ENCODE results near the gene ARMC3.
"Not testable (repeated sequence)": the region's sequence is repeated elsewhere in the genome, so short reads cannot be mapped to it uniquely, and the experiment has no call there.

Gene ARMC3

GRCh38 chr10:23051855-23052331 is 124.0 kb downstream of the ARMC3 start:
- DNase-seq = no peak

GRCh38 chr10:23053036-23053435 is 125.2 kb downstream of the ARMC3 start:
- DNase-seq = no peak

DNA sequence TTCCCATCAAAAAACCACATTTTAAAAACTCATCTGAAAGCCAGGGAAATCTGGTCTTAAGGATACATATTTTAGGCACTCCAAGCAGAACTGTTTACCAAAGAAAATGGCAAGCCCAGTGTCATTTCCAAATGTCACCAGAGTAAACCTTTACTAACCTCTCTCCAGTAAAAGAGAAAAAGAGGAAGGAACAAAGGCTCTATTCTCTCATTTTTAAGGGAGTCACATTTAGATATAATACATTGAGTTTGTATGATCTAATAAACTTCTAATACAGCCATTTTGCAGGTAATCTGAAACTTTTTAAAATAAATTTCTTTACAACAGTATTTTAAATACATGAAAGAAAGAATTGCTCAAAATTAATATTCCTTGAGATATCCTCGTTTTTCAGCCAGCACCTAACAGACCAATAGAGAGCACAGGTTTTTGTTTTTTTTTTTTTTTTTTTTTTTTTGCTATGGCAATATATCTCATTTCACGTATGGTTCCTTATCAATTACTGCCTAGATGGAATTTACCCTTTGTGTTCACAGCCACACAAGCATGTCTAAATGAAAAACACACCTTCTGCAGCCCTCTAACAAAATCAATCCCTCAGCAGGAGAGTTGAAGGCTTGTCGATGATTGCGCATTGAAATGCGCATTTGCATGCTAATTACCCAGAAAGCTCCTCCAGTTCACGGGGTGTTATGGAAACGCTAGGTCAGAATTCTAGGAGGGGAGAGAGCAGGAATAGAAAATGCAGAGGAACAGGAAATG is 127.8 kb downstream of the ARMC3 start:
- DNase-seq = no peak

- no peak for DNase-seq
Observed at GRCh38 chr10:23056186-23056579, 128.3 kb downstream of the ARMC3 start.

GRCh38 chr10:23058366-23058765 is 130.5 kb downstream of the ARMC3 start:
- no peak for DNase-seq

- no peak for DNase-seq
Observed at GRCh38 chr10:23060918-23061317, 133.1 kb downstream of the ARMC3 start.

DNA sequence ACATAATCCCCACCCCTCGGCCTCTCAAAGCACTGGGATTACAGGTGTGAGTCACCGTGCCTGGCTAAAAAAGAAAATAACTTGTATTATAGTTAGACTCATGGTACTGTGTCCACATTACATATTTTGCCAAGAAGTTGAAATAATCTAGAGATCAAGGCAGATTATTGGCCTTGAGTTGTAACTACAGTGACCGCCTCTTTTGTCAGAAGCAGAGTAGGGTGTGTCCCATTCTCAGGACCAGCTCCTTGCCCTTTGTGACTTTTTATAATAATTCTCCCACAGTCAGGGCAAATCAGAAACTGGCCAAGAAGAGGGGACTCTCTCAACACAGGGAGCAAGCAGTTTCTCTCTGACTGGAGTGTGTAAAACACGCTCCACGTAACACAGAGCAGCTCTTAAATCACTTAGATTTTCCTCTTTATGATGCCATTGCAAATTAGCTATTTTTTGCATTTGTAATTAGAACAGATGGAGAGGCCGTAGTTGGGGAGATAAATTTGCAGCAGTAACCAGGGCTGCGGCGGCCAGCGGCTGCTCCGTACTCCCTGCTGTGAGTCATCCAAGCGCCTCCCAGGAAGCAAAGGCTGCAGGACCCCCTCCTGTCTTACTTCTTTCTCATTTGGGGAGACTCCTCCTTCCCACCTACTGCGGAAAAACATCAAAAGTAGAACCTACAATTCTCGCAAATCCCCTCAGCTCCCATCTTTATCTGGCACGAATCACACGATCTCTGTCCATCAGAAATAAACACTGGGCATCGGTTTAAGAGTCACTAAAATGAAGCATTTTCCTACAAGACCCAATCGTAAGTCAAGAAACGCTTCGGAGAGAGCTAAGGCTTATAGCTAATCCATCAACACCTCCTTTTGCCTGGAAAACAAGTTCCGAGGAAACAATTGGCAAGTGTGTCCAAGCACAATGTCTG is 135.5 kb downstream of the ARMC3 start:
- no peak for DNase-seq

DNA sequence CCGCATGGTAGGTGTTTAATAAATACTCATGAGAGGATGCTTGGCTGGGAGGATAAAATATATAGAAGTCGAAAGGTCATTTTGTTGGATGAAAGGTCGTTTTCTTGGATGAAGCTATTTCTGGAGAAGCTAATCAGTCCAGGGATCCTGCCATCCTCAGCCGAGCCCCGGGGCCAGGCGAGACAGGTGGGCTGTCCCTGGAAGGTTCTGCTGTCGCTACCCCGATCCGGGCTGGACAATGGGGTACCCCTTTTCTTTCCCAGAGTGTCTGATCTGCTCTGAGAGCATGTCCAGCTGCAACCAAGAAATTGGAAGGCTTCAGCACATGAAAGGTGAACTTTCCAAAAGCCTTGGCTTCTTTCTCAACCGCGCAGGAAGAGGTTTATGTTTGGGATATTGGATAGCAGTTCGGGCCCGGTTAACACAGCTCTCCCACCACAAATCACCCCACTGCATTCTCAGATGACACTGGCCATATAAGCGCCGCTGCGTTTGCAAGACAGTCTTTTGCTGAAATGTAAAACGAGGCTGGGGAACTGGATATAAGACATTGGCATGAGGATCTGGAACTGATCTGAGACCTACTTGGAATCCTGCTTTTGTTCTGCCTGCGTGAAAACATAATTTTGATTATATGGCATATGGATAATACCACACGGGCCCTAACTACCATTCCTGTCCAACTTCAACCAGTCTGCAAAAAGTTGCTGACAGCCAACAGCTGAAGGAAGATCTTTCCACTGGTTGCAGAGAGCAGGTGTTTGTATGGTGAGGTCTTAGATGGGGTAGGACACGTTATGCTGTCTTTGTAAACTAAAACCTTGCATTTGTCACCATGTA is 136.3 kb downstream of the ARMC3 start:
- DNase-seq = no peak

GRCh38 chr10:23064813-23065114 is 136.9 kb downstream of the ARMC3 start:
- not testable (repeated sequence) for DNase-seq

- no peak for DNase-seq
Observed at GRCh38 chr10:23065181-23065948, 137.5 kb downstream of the ARMC3 start.

DNA sequence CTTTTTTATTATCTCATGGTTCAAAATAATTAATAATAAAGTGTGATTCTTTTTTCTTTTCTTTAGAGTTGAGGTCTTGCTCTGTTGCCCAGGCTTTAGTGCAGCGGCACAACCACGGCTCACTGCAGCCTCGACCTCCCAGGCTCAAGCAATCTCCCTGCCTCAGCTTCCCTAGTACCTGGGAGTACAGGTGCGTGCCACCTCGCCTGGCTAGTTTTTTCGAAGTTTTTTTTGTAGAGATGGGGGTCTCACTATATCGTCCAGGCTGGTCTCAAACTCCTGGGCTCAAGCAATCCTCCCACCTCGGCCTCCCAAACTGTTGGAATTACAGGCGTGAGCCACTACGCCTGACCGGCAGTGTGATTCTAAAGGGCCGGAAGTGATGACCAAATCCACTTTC is 139.5 kb downstream of the ARMC3 start:
- no peak for DNase-seq

DNA sequence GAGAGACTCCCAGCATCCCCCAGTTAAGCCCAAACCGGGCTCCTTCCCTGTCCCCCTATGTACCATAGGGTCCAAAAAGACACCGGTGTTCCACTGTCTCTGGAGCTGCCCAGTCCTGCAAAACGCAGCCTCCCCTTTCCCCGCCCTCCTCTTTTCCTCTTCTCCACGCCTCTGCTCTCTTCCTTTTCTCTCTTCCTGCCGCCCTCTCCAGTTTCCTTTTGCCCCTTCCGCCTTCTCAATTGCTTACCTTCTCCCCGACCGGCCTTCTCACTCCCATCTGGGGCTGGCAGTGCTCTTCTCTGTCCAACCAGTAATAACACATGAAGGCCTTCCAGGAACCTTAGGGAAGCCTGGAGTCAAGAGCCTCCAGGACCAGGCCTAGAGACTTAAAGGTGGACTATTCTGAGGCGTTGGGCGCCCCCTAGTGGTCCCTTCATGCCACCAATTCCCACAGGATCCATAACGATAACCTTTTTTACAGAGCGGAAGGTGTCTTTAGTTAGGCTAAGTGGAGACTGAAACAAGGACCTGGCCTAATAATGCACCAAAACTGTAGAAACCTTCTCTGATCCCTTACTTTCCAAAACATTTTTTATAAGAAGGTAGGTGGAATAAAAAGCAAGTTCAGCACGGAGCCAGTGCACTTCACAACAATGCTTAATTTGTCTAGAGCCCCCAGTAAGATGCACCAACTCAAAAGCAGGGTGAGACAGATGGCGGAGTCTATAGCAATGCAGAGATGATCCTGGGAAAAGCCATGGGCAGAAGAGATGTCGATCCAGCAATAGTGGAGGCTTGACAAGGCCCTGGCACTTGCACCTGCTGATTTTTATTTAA is 140.3 kb downstream of the ARMC3 start:
- DNase-seq = peak; percentile 22

- DNase-seq = no peak
Observed at GRCh38 chr10:23069019-23069815, 141.4 kb downstream of the ARMC3 start.

- DNase-seq = not testable (repeated sequence)
Observed at GRCh38 chr10:23070092-23070912, 142.4 kb downstream of the ARMC3 start.

DNA sequence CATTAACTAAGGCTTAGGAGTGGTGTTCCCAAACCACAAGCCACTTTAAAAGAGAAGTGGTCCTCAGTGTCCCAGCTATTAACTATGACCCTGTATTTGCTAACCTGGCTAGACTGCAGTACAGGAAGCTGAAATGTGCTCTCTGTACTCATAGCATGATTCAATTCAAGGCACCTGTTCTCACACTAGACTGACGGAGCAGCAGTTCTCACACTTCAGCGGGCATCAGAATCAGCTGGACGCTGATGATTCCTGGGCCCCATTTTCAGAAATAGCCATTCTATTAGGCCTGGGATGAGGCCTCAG is 143.0 kb downstream of the ARMC3 start:
- DNase-seq = peak; percentile 61

GRCh38 chr10:23072593-23072992 is 144.7 kb downstream of the ARMC3 start:
- not testable (repeated sequence) for DNase-seq

- no peak for DNase-seq
Observed at GRCh38 chr10:23073527-23073926, 145.7 kb downstream of the ARMC3 start.

DNA sequence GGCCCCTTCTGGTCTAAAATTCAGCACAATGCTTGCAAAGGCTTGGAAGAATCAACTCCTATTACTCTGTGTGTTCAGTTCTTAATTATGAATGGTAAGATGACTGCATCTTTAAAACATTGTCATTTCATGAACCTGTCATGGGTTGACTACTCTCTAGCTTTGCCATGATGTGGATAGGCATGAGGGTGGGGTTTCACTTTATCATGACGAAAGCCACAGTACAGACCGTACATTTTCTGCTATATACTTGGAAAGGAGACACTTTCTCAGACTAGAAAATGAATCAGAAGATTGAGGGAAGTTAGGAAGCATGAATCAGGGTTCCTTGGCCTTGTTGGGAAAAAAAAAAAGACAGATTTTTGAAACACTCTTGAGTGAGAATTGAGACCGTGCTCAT is 147.8 kb downstream of the ARMC3 start:
- no peak for DNase-seq

DNA sequence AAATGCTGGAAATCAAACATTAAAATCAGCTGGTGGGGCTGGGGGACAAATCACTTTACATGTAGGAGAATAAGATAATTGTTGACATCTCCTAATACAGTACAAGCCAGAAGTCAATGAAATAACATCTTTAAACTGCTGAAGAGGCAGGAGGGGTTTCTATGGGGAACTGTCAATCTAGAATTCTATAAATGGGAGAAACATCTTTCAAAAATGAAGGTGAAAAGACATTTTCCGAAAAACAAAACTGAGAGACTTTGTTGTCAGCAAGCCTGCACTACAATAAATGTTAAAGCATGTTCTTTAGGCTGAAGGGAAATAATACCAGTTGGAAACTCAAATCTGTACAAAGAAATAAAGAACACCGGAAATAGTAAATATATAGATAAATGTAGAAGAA is 150.3 kb downstream of the ARMC3 start:
- DNase-seq = no peak

DNA sequence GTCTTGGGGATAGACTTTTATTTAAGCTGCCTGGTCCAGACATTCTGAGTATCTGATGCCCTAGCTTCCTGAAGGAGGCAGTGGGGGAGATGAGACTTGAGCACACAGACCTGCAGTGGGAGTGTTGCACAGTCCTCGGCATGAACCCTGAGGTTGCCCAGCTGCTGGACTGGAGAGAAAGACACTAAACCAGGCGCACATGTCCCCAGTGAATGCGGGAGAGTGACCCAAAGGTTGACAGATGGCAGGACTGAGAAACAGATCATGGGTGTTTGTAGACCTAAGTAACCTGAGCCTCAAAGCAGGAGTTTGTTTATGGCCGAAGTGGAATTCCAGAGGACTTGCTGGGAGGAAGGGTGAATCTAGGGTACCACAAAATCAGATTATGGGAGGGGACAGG is 151.8 kb downstream of the ARMC3 start:
- no peak for DNase-seq
